ENCODE data around the gene PRICKLE2. TPM values are rescaled to one million over a fixed set of nuclear protein-coding genes. Genes with fewer than 3 reads are reported as not detected.

Gene PRICKLE2
- total RNA-seq, 1 experiment from 2014 or later: not detected

DNA sequence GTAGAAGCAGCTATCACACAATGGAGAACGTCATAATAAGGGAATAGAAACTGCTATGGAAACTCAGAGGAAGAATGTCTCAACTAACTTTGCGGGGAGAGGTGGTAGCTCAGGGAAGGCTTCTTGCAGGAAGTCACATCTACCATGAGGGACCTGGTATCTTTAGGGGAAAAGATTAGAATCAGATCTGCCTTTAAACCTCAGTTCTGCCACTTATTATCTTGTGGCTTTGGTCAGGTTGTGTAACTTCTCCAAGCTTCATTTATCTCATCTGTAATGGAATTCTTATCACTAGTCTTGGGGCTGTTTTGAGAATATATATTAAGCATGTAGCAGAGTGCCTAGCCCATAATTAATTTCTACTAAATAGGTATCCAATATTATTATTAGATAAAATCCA is 46.4 kb upstream of the PRICKLE2 start:
- ChIA-PET CTCF (no interaction called here), POLR2A (ENCODE audit: low non-redundant PET) (no interaction called here)
- Histone ChIP-seq H3K27me3 (replicated peaks; ENCODE audit: insufficient read depth, low read depth, low read length, poor library complexity) (peaks cover 12% of the 10 kb centered on the region), H3K9me3 (ENCODE audit: low read depth, low read length, poor library complexity, severe bottlenecking) (no peaks in the 10 kb centered on the region), H3K4me3 (ENCODE audit: low read depth, low read length, poor library complexity, severe bottlenecking) (no peak overlapping the region), H3K36me3 (ENCODE audit: insufficient read depth, low read length, poor library complexity, severe bottlenecking) (no peaks in the 10 kb centered on the region), H3K27ac (ENCODE audit: low read depth, low read length, poor library complexity, severe bottlenecking) (no peak overlapping the region), H3K4me1 (ENCODE audit: insufficient read depth, low read length, poor library complexity, severe bottlenecking) (no peaks in the 10 kb centered on the region)
- DNase-seq (ENCODE audit: low spot score): no peak
- TF ChIP-seq EZH2 (IDR thresholded peaks at IDR 0.05; ENCODE audit: borderline replicate concordance, low read depth, low read length, poor library complexity, severe bottlenecking): no peak
- TF ChIP-seq, protein P1, sequence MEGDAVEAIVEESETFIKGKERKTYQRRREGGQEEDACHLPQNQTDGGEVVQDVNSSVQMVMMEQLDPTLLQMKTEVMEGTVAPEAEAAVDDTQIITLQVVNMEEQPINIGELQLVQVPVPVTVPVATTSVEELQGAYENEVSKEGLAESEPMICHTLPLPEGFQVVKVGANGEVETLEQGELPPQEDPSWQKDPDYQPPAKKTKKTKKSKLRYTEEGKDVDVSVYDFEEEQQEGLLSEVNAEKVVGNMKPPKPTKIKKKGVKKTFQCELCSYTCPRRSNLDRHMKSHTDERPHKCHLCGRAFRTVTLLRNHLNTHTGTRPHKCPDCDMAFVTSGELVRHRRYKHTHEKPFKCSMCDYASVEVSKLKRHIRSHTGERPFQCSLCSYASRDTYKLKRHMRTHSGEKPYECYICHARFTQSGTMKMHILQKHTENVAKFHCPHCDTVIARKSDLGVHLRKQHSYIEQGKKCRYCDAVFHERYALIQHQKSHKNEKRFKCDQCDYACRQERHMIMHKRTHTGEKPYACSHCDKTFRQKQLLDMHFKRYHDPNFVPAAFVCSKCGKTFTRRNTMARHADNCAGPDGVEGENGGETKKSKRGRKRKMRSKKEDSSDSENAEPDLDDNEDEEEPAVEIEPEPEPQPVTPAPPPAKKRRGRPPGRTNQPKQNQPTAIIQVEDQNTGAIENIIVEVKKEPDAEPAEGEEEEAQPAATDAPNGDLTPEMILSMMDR (conservative IDR thresholded peaks at IDR 0.05; ENCODE audit: low read depth, low read length): no peak
- no TSS peak for BruUV-seq (replicated peaks)
- intact Hi-C loops (cut with micrococcal nuclease; ENCODE audit: unreplicated experiment): loop anchor here (1.0 kb wide), 1 partner anchor 12 kb away; no protein-coding TSS in a partner anchor

DNA sequence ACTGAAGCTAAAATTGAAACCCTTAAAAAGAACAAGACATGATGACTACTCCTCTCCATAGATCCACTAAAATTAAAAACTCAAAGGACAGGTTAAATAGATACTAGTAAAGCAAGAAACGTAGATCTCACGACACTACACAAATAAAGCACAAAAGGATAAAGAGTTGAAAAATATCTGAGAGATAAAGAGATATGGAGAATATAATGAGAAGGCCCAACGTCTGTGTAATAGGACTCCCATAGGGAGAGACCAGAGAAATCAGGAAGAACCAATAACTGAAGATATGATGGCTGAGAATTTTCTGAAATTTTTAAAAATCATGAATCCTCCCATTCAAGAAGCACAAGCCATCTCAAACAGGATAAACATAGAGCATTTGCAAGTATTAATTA is 45.6 kb upstream of the PRICKLE2 start:
- peaks cover 19% of the 10 kb centered on the region for H3K27me3 ChIP-seq (replicated peaks; ENCODE audit: insufficient read depth, low read depth, low read length, poor library complexity)
- H3K9me3 ChIP-seq (ENCODE audit: low read depth, low read length, poor library complexity, severe bottlenecking): no peaks in the 10 kb centered on the region
- H3K27ac ChIP-seq (ENCODE audit: low read depth, low read length, poor library complexity, severe bottlenecking): no peak overlapping the region
- no peak overlapping the region for H3K4me3 ChIP-seq (ENCODE audit: low read depth, low read length, poor library complexity, severe bottlenecking)
- no TSS peak for BruUV-seq (replicated peaks)
- no peak for DNase-seq (ENCODE audit: low spot score)
- intact Hi-C loops (cut with micrococcal nuclease; ENCODE audit: unreplicated experiment): no loop called here
- ChIA-PET POLR2A (ENCODE audit: low non-redundant PET) (no interaction called here), CTCF (no interaction called here)
- H3K4me1 ChIP-seq (ENCODE audit: insufficient read depth, low read length, poor library complexity, severe bottlenecking): no peaks in the 10 kb centered on the region
- TF ChIP-seq EZH2 (IDR thresholded peaks at IDR 0.05; ENCODE audit: borderline replicate concordance, low read depth, low read length, poor library complexity, severe bottlenecking): no peak
- TF ChIP-seq, protein P1 (conservative IDR thresholded peaks at IDR 0.05; ENCODE audit: low read depth, low read length): no peak
- no peaks in the 10 kb centered on the region for H3K36me3 ChIP-seq (ENCODE audit: insufficient read depth, low read length, poor library complexity, severe bottlenecking)

DNA sequence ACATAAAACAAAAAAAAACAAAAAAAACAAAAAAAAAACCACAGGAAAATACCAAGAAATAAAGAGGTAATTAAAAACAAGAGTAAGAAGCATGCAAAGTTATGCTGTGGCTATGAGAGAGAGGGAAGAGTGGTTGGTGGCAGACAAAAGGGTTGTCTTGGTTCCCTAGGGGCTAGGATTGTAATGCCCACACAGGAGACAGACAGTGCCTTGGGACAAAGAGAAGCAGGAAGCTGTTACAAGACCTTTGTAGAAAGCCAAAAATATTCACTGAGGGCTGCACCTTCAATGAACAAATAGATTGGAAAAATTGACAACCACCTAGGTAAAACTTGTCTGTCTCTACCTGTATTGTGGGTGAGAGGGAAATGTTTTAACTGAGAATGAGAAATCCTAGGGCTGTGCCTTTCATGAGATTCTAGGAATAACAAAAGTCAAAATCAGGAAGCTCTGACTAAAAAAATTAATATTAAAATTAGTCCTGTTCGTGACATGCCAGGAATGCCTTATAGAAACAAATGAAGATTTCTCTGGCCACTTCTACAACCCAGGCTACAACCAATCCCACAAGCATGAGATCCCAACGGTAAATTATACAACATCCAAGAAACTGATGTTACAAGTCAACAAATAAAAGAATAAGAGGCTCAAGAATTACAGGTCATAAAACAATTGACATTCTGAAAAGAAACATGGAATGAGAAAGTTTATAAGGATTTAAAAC is 45.0 kb upstream of the PRICKLE2 start:
- Histone ChIP-seq H3K27ac (ENCODE audit: low read depth, low read length, poor library complexity, severe bottlenecking) (no peak overlapping the region), H3K9me3 (ENCODE audit: low read depth, low read length, poor library complexity, severe bottlenecking) (no peaks in the 10 kb centered on the region), H3K4me1 (ENCODE audit: insufficient read depth, low read length, poor library complexity, severe bottlenecking) (no peaks in the 10 kb centered on the region), H3K27me3 (replicated peaks; ENCODE audit: insufficient read depth, low read depth, low read length, poor library complexity) (peaks cover 24% of the 10 kb centered on the region), H3K4me3 (ENCODE audit: low read depth, low read length, poor library complexity, severe bottlenecking) (no peak overlapping the region), H3K36me3 (ENCODE audit: insufficient read depth, low read length, poor library complexity, severe bottlenecking) (no peaks in the 10 kb centered on the region)
- BruUV-seq (replicated peaks): no TSS peak
- intact Hi-C loops (cut with micrococcal nuclease; ENCODE audit: unreplicated experiment): no loop called here
- TF ChIP-seq, protein P1 (conservative IDR thresholded peaks at IDR 0.05; ENCODE audit: low read depth, low read length): no peak
- TF ChIP-seq EZH2 (IDR thresholded peaks at IDR 0.05; ENCODE audit: borderline replicate concordance, low read depth, low read length, poor library complexity, severe bottlenecking): no peak
- CTCF ChIA-PET: no interaction called here
- no peak for DNase-seq (ENCODE audit: low spot score)
- POLR2A ChIA-PET (ENCODE audit: low non-redundant PET): no interaction called here

Data from A673 (cell line).